WTC11 (cell line): ENCODE data around the gene NOP14. TPM values are rescaled to one million over a fixed set of nuclear protein-coding genes. Genes with fewer than 3 reads are reported as not detected.

Experiments
- ATAC-seq: fragments of 200-7000 bp; cut with Tn5 transposase; 2 replicates; pipeline ENCODE4 v1.10.0; 2021; ENCODE audit warnings: mild to moderate bottlenecking, moderate library complexity
- CTCF ChIA-PET: fragments of 300-600 bp; sonication (Branson Sonifier 250); formaldehyde crosslinking; loops from one replicate; lab custom pipeline; 2021; ENCODE audit warnings: antibody characterized with exemption; lab: Charles Lee
- POLR2A ChIA-PET: fragments of 350-600 bp; sonication (Branson Sonifier 250); formaldehyde crosslinking; loops from one replicate; lab custom pipeline; 2021; ENCODE audit warnings: antibody characterized with exemption; lab: Charles Lee
- DNase-seq: peaks from one replicate; pipeline ENCODE4 v3.0.0; 2021; ENCODE audit warnings: low spot score
- H3K27ac Mint-ChIP-seq: 2 replicates; pipeline ENCODE4 v1.8.0; 2021; ENCODE audit warnings: mixed read lengths
- H3K27me3 Mint-ChIP-seq: 2 replicates; pipeline ENCODE4 v1.8.0; 2021; ENCODE audit warnings: low read depth, mild to moderate bottlenecking, moderate library complexity, mixed read lengths
- H3K36me3 Mint-ChIP-seq: 2 replicates; pipeline ENCODE4 v1.8.0; 2021; ENCODE audit warnings: mixed read lengths
- H3K4me1 Mint-ChIP-seq: 2 replicates; pipeline ENCODE4 v1.8.0; 2022; ENCODE audit warnings: mixed read lengths
- H3K4me3 Mint-ChIP-seq: 2 replicates; pipeline ENCODE4 v1.8.0; 2021; ENCODE audit warnings: mild to moderate bottlenecking, moderate library complexity, mixed read lengths
- H3K9me3 Mint-ChIP-seq: 2 replicates; pipeline ENCODE4 v1.8.0; 2021; ENCODE audit warnings: mixed read lengths
- HMGA2 ChIP-seq: fragments of 250-450 bp; sonication (Bioruptor Pico); IDR thresholded peaks from 2 replicates; pipeline ENCODE4 v1.4.0; 2021; ENCODE audit warnings: mild to moderate bottlenecking, moderate library complexity
- NR2C2 ChIP-seq: sonication (generic); formaldehyde crosslinking; IDR thresholded peaks from 2 replicates; pipeline ENCODE4 v1.8.0; 2022; ENCODE audit warnings: mild to moderate bottlenecking, missing genetic modification reagents
- PRRX2 ChIP-seq: fragments of 250-450 bp; sonication (Bioruptor Pico); IDR thresholded peaks from 2 replicates; pipeline ENCODE4 v1.8.0; 2021; ENCODE audit warnings: mild to moderate bottlenecking
- SMAD4 ChIP-seq: sonication (generic); formaldehyde crosslinking; IDR thresholded peaks from 2 replicates; pipeline ENCODE4 v1.8.0; 2022; ENCODE audit warnings: mild to moderate bottlenecking, missing genetic modification reagents
- TP53 ChIP-seq: sonication (generic); formaldehyde crosslinking; IDR thresholded peaks from 2 replicates; pipeline ENCODE4 v1.8.1; 2023; ENCODE audit warnings: mild to moderate bottlenecking, missing genetic modification reagents
- ZNF416 ChIP-seq: fragments of 250-450 bp; sonication (Bioruptor Pico); IDR thresholded peaks from 2 replicates; pipeline ENCODE4 v1.9.0; 2021; ENCODE audit warnings: mild to moderate bottlenecking, inconsistent platforms
- total RNA-seq: library from RNA; stranded (reverse); gene quantifications from 3 replicates; pipeline ENCODE4 v1.2.3, GENCODE V29; 2021
- TF ChIP-seq, protein P1 (sequence below): sonication (generic); formaldehyde crosslinking; IDR thresholded peaks from 2 replicates; pipeline ENCODE4 v1.8.0; 2023; ENCODE audit warnings: missing genetic modification reagents, mild to moderate bottlenecking, borderline replicate concordance
- TF ChIP-seq, protein P2 (sequence below): sonication (generic); formaldehyde crosslinking; conservative IDR thresholded peaks from 2 replicates; pipeline ENCODE4 v1.8.1; 2022; ENCODE audit warnings: mild to moderate bottlenecking, missing genetic modification reagents
- TF ChIP-seq, protein P3 (sequence below): sonication (generic); formaldehyde crosslinking; IDR thresholded peaks from 2 replicates; pipeline ENCODE4 v1.8.0; 2022; ENCODE audit warnings: missing genetic modification reagents
- TF ChIP-seq, protein P4 (sequence below): fragments of 250-450 bp; sonication (Bioruptor Pico); IDR thresholded peaks from 2 replicates; pipeline ENCODE4 v1.9.0; 2021; ENCODE audit warnings: mild to moderate bottlenecking, borderline replicate concordance
- TF ChIP-seq, protein P5 (sequence below): sonication (generic); formaldehyde crosslinking; IDR thresholded peaks from 2 replicates; pipeline ENCODE4 v1.8.1; 2022; ENCODE audit warnings: low read depth, missing genetic modification reagents, borderline replicate concordance
- TF ChIP-seq, protein P6 (sequence below): sonication (generic); formaldehyde crosslinking; IDR thresholded peaks from 2 replicates; pipeline ENCODE4 v1.8.1; 2023; ENCODE audit warnings: mild to moderate bottlenecking, missing genetic modification reagents, moderate library complexity
- TF ChIP-seq, protein P7 (sequence below): sonication (generic); formaldehyde crosslinking; IDR thresholded peaks from 2 replicates; pipeline ENCODE4 v1.8.1; 2023; ENCODE audit warnings: mild to moderate bottlenecking, missing genetic modification reagents, moderate library complexity
- TF ChIP-seq, protein P8 (sequence below): sonication (generic); formaldehyde crosslinking; IDR thresholded peaks from 2 replicates; pipeline ENCODE4 v1.8.0; 2022; ENCODE audit warnings: mild to moderate bottlenecking, missing genetic modification reagents

Gene NOP14
- total RNA-seq, 1 experiment from 2014 or later, result 39.1 TPM

DNA sequence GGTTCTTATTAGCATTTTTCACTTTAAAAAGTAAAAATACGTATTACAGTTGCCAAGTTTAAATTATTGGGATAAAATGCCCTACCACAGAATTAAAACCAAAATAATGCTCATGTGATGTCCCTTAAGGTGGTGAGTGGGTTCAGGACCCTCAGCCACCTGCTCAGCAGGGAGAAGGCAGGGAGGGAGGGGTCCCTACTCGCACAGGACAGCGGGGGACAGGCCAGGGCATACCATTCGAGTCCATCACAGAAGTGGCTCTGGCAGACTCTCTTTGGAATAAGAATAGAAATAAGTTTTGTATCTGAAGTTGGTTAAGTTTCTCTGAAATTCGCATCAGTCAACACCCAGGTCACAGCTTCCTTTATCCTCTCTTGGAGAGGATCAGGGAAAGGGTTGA, 37.7 kb downstream of the NOP14 start:
- H3K4me3 Mint-ChIP-seq, result no peak overlapping the region
- ATAC-seq, result no peak
- H3K27ac Mint-ChIP-seq, result no peak overlapping the region

DNA sequence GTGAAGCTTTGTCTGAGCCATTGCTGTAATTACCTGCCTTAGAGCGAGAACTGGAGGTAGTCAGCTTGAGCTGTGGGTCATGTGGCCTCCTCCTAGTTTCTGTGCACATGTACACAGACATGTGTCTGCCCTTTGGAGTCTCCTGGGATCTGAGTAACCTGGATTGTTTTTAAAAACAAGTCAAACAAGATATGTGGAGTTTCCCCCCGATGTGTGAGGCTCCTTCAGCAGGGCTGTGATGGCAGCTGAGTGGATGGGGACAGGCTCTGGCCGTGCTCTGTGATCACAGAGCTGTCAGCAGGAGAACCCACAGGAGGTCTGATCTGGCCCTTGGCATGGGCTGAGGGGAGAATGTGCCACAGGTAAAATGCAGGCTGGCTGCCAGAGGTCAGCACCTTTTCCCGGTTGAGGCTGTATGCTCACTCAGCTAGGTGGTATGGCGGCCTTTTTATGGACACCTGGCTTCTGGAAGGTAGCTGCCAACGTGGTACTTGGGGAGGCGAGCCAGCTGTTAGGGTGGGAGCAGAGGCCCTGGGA, 38.4 kb downstream of the NOP14 start:
- POLR2A ChIA-PET, result no interaction called here
- H3K4me1 Mint-ChIP-seq, result peaks cover 34% of the 10 kb centered on the region
- peak overlapping the region; percentile 80 for H3K27ac Mint-ChIP-seq
- ATAC-seq (no peak), DNase-seq (no peak)
- no peaks in the 10 kb centered on the region for H3K27me3 Mint-ChIP-seq
- TF ChIP-seq, protein P1, sequence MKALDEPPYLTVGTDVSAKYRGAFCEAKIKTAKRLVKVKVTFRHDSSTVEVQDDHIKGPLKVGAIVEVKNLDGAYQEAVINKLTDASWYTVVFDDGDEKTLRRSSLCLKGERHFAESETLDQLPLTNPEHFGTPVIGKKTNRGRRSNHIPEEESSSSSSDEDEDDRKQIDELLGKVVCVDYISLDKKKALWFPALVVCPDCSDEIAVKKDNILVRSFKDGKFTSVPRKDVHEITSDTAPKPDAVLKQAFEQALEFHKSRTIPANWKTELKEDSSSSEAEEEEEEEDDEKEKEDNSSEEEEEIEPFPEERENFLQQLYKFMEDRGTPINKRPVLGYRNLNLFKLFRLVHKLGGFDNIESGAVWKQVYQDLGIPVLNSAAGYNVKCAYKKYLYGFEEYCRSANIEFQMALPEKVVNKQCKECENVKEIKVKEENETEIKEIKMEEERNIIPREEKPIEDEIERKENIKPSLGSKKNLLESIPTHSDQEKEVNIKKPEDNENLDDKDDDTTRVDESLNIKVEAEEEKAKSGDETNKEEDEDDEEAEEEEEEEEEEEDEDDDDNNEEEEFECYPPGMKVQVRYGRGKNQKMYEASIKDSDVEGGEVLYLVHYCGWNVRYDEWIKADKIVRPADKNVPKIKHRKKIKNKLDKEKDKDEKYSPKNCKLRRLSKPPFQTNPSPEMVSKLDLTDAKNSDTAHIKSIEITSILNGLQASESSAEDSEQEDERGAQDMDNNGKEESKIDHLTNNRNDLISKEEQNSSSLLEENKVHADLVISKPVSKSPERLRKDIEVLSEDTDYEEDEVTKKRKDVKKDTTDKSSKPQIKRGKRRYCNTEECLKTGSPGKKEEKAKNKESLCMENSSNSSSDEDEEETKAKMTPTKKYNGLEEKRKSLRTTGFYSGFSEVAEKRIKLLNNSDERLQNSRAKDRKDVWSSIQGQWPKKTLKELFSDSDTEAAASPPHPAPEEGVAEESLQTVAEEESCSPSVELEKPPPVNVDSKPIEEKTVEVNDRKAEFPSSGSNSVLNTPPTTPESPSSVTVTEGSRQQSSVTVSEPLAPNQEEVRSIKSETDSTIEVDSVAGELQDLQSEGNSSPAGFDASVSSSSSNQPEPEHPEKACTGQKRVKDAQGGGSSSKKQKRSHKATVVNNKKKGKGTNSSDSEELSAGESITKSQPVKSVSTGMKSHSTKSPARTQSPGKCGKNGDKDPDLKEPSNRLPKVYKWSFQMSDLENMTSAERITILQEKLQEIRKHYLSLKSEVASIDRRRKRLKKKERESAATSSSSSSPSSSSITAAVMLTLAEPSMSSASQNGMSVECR, result no peak
- TF ChIP-seq, protein P2, sequence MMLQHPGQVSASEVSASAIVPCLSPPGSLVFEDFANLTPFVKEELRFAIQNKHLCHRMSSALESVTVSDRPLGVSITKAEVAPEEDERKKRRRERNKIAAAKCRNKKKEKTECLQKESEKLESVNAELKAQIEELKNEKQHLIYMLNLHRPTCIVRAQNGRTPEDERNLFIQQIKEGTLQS (CRISPR knock-in tag), result no peak
- TF ChIP-seq TP53, result no peak
- TF ChIP-seq, protein P3, sequence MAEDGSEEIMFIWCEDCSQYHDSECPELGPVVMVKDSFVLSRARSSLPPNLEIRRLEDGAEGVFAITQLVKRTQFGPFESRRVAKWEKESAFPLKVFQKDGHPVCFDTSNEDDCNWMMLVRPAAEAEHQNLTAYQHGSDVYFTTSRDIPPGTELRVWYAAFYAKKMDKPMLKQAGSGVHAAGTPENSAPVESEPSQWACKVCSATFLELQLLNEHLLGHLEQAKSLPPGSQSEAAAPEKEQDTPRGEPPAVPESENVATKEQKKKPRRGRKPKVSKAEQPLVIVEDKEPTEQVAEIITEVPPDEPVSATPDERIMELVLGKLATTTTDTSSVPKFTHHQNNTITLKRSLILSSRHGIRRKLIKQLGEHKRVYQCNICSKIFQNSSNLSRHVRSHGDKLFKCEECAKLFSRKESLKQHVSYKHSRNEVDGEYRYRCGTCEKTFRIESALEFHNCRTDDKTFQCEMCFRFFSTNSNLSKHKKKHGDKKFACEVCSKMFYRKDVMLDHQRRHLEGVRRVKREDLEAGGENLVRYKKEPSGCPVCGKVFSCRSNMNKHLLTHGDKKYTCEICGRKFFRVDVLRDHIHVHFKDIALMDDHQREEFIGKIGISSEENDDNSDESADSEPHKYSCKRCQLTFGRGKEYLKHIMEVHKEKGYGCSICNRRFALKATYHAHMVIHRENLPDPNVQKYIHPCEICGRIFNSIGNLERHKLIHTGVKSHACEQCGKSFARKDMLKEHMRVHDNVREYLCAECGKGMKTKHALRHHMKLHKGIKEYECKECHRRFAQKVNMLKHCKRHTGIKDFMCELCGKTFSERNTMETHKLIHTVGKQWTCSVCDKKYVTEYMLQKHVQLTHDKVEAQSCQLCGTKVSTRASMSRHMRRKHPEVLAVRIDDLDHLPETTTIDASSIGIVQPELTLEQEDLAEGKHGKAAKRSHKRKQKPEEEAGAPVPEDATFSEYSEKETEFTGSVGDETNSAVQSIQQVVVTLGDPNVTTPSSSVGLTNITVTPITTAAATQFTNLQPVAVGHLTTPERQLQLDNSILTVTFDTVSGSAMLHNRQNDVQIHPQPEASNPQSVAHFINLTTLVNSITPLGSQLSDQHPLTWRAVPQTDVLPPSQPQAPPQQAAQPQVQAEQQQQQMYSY (CRISPR knock-in tag), result no peak
- TF ChIP-seq, protein P4, sequence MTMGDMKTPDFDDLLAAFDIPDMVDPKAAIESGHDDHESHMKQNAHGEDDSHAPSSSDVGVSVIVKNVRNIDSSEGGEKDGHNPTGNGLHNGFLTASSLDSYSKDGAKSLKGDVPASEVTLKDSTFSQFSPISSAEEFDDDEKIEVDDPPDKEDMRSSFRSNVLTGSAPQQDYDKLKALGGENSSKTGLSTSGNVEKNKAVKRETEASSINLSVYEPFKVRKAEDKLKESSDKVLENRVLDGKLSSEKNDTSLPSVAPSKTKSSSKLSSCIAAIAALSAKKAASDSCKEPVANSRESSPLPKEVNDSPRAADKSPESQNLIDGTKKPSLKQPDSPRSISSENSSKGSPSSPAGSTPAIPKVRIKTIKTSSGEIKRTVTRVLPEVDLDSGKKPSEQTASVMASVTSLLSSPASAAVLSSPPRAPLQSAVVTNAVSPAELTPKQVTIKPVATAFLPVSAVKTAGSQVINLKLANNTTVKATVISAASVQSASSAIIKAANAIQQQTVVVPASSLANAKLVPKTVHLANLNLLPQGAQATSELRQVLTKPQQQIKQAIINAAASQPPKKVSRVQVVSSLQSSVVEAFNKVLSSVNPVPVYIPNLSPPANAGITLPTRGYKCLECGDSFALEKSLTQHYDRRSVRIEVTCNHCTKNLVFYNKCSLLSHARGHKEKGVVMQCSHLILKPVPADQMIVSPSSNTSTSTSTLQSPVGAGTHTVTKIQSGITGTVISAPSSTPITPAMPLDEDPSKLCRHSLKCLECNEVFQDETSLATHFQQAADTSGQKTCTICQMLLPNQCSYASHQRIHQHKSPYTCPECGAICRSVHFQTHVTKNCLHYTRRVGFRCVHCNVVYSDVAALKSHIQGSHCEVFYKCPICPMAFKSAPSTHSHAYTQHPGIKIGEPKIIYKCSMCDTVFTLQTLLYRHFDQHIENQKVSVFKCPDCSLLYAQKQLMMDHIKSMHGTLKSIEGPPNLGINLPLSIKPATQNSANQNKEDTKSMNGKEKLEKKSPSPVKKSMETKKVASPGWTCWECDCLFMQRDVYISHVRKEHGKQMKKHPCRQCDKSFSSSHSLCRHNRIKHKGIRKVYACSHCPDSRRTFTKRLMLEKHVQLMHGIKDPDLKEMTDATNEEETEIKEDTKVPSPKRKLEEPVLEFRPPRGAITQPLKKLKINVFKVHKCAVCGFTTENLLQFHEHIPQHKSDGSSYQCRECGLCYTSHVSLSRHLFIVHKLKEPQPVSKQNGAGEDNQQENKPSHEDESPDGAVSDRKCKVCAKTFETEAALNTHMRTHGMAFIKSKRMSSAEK (CRISPR knock-in tag), result no peak
- no peak for TF ChIP-seq HMGA2 (CRISPR knock-in tag)
- CTCF ChIA-PET, result interaction anchor here (1.1 kb wide), 1 partner anchor 14 kb away, joined by 4 read pairs; no protein-coding TSS in a partner anchor
- no peak overlapping the region for H3K4me3 Mint-ChIP-seq
- H3K9me3 Mint-ChIP-seq, result peaks cover 28% of the 10 kb centered on the region
- H3K36me3 Mint-ChIP-seq, result peaks cover 70% of the 10 kb centered on the region

More for the DNA sequence above, 37.7 kb downstream of the NOP14 start:
- peaks cover 34% of the 10 kb centered on the region for H3K4me1 Mint-ChIP-seq
- H3K27me3 Mint-ChIP-seq, result no peaks in the 10 kb centered on the region
- ChIA-PET CTCF (no interaction called here), POLR2A (no interaction called here)
- H3K9me3 Mint-ChIP-seq, result peaks cover 21% of the 10 kb centered on the region
- H3K36me3 Mint-ChIP-seq, result peaks cover 67% of the 10 kb centered on the region
- DNase-seq, result no peak
- TF ChIP-seq, protein P5, sequence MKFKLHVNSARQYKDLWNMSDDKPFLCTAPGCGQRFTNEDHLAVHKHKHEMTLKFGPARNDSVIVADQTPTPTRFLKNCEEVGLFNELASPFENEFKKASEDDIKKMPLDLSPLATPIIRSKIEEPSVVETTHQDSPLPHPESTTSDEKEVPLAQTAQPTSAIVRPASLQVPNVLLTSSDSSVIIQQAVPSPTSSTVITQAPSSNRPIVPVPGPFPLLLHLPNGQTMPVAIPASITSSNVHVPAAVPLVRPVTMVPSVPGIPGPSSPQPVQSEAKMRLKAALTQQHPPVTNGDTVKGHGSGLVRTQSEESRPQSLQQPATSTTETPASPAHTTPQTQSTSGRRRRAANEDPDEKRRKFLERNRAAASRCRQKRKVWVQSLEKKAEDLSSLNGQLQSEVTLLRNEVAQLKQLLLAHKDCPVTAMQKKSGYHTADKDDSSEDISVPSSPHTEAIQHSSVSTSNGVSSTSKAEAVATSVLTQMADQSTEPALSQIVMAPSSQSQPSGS (CRISPR knock-in tag), result no peak
- no peak for TF ChIP-seq NR2C2
- TF ChIP-seq SMAD4 (CRISPR knock-in tag), result no peak
- TF ChIP-seq, protein P2 (CRISPR knock-in tag), result no peak
- TF ChIP-seq, protein P6, sequence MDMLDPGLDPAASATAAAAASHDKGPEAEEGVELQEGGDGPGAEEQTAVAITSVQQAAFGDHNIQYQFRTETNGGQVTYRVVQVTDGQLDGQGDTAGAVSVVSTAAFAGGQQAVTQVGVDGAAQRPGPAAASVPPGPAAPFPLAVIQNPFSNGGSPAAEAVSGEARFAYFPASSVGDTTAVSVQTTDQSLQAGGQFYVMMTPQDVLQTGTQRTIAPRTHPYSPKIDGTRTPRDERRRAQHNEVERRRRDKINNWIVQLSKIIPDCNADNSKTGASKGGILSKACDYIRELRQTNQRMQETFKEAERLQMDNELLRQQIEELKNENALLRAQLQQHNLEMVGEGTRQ, result no peak
- TF ChIP-seq ZNF416 (CRISPR knock-in tag), result no peak
- TF ChIP-seq, protein P7, sequence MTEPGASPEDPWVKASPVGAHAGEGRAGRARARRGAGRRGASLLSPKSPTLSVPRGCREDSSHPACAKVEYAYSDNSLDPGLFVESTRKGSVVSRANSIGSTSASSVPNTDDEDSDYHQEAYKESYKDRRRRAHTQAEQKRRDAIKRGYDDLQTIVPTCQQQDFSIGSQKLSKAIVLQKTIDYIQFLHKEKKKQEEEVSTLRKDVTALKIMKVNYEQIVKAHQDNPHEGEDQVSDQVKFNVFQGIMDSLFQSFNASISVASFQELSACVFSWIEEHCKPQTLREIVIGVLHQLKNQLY, result no peak
- TF ChIP-seq PRRX2, result no peak
- TF ChIP-seq, protein P8, sequence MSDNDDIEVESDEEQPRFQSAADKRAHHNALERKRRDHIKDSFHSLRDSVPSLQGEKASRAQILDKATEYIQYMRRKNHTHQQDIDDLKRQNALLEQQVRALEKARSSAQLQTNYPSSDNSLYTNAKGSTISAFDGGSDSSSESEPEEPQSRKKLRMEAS (CRISPR knock-in tag), result no peak
- TF ChIP-seq, all 79 proteins: peak for 0
